ENCODE data around the gene MAMDC2.
A peak's percentile ranks its signal among the peaks of the same experiment; 100 is the strongest.
"Not testable (repeated sequence)": the region's sequence is repeated elsewhere in the genome, so short reads cannot be mapped to it uniquely, and the experiment has no call there.

The MAMDC2 gene

GRCh38 chr9:70217029-70217428 lies 173.4 kb downstream of the MAMDC2 start:
- no peak for DNase-seq

- no peak for DNase-seq
Observed at GRCh38 chr9:70218767-70219166, 175.1 kb downstream of the MAMDC2 start.

GRCh38 chr9:70220216-70220615 lies 176.6 kb downstream of the MAMDC2 start:
- no peak for DNase-seq

- no peak for DNase-seq
Observed at GRCh38 chr9:70222354-70222753, 178.7 kb downstream of the MAMDC2 start.

- no peak for DNase-seq
Observed at GRCh38 chr9:70228118-70228517, 184.5 kb downstream of the MAMDC2 start.

- DNase-seq = no peak
Observed at GRCh38 chr9:70228611-70229010, 185.0 kb downstream of the MAMDC2 start.

- DNase-seq = no peak
Observed at GRCh38 chr9:70229026-70229425, 185.4 kb downstream of the MAMDC2 start.

- DNase-seq = no peak
Observed at GRCh38 chr9:70229579-70229978, 185.9 kb downstream of the MAMDC2 start.

GRCh38 chr9:70232476-70232875 lies 188.8 kb downstream of the MAMDC2 start:
- DNase-seq = no peak

- not testable (repeated sequence) for DNase-seq
Observed at GRCh38 chr9:70234208-70234607, 190.6 kb downstream of the MAMDC2 start.

- DNase-seq = not testable (repeated sequence)
Observed at GRCh38 chr9:70245952-70246351, 202.3 kb downstream of the MAMDC2 start.

- no peak for DNase-seq
Observed at GRCh38 chr9:70250221-70250620, 206.6 kb downstream of the MAMDC2 start.

GRCh38 chr9:70255486-70255885 lies 211.8 kb downstream of the MAMDC2 start:
- no peak for DNase-seq

- no peak for DNase-seq
Observed at GRCh38 chr9:70256123-70256551, 212.5 kb downstream of the MAMDC2 start.

GRCh38 chr9:70257502-70257901 lies 213.9 kb downstream of the MAMDC2 start:
- no peak for DNase-seq

- DNase-seq = peak; percentile 25
Observed at GRCh38 chr9:70257991-70258691, 214.5 kb downstream of the MAMDC2 start.

GRCh38 chr9:70258692-70259511 lies 215.3 kb downstream of the MAMDC2 start, which contains the start of gene SMC5:
Gene SMC5, plus strand, starts transcription at chr9:70258978. Its CDS starts 101 bp downstream, at chr9:70259079.
- peak; percentile 90 for DNase-seq

- no peak for DNase-seq
Observed at GRCh38 chr9:70259512-70259802, 215.8 kb downstream of the MAMDC2 start.

- DNase-seq = no peak
Observed at GRCh38 chr9:70260007-70260443, 216.4 kb downstream of the MAMDC2 start.

GRCh38 chr9:70260606-70261005 lies 217.0 kb downstream of the MAMDC2 start:
- no peak for DNase-seq

GRCh38 chr9:70261131-70261870 lies 217.7 kb downstream of the MAMDC2 start:
- DNase-seq = no peak

- DNase-seq = no peak
Observed at GRCh38 chr9:70262366-70262765, 218.7 kb downstream of the MAMDC2 start.

- DNase-seq = no peak
Observed at GRCh38 chr9:70262948-70263347, 219.3 kb downstream of the MAMDC2 start.

- DNase-seq = no peak
Observed at GRCh38 chr9:70263421-70263820, 219.8 kb downstream of the MAMDC2 start.

All from CD4-positive, alpha-beta T cell treated with Interleukin-4 for 4 hours (primary cell).